CD4-positive, CD25-positive, alpha-beta regulatory T cell (primary cell): ENCODE measurements around the gene COX18. TPM values are rescaled to one million over a fixed set of nuclear protein-coding genes. Genes with fewer than 3 reads are reported as not detected.

Experiments used
- ATAC-seq, 2 donors: fragments of 150-1000 bp; cut with Tn5 transposase; one replicate each; pipeline ENCODE4 v1.10.0; 2021; ENCODE audit warnings: low read depth in 2 of 2, moderate number of reproducible peaks in 2 of 2, moderate library complexity in 1 of 2
- DNase-seq, 3 donors: peaks; one replicate each; pipeline versions ENCODE4 v3.0.0 to v3.0.0-alpha.2; 2012 to 2022; ENCODE audit warnings: mixed read lengths in 1 of 3
- H3K27ac ChIP-seq: one replicate; pipeline ENCODE4 v1.7.0; 2013; ENCODE audit warnings: mild to moderate bottlenecking, low read length; ENCODE audit not compliant: insufficient read depth, poor library complexity, severe bottlenecking
- H3K27me3 ChIP-seq: one replicate; pipeline ENCODE4 v1.7.0; 2013; ENCODE audit warnings: low read length; ENCODE audit not compliant: control insufficient read depth, insufficient read depth
- H3K36me3 ChIP-seq: one replicate; pipeline ENCODE4 v1.7.0; 2013; ENCODE audit warnings: mild to moderate bottlenecking, low read length, moderate library complexity; ENCODE audit not compliant: control insufficient read depth, insufficient read depth
- H3K4me1 ChIP-seq: 2 replicates; pipeline ENCODE4 v1.7.0; 2013; ENCODE audit warnings: mild to moderate bottlenecking, low read length; ENCODE audit not compliant: insufficient read depth, control insufficient read depth, poor library complexity, severe bottlenecking
- H3K4me3 ChIP-seq: one replicate; pipeline ENCODE4 v1.7.0; 2013; ENCODE audit warnings: low read depth, mild to moderate bottlenecking, low read length, moderate library complexity
- H3K9me3 ChIP-seq, 2 experiments: 1 replicate in 1 of 2; 2 replicates in 1 of 2; pipeline ENCODE4 v1.7.0; 2013; ENCODE audit warnings: low read length in 2 of 2, mild to moderate bottlenecking in 1 of 2, moderate library complexity in 1 of 2; ENCODE audit not compliant: control insufficient read depth in 2 of 2
- H3K27ac Mint-ChIP-seq, 3 donors: one replicate each; pipeline ENCODE4 v1.8.0; 2020 to 2022; ENCODE audit warnings: mild to moderate bottlenecking in 3 of 3, mixed read lengths in 3 of 3, moderate library complexity in 2 of 3
- H3K27me3 Mint-ChIP-seq: one replicate; pipeline ENCODE4 v1.8.0; 2022; ENCODE audit warnings: mild to moderate bottlenecking, mixed read lengths
- H3K36me3 Mint-ChIP-seq: one replicate; pipeline ENCODE4 v1.8.0; 2020; ENCODE audit warnings: mixed read lengths
- H3K4me1 Mint-ChIP-seq, 4 donors: one replicate each; pipeline ENCODE4 v1.8.0; 2020 to 2022; ENCODE audit warnings: mixed read lengths in 4 of 4, mild to moderate bottlenecking in 1 of 4
- H3K4me3 Mint-ChIP-seq, 4 donors: one replicate each; pipeline ENCODE4 v1.8.0; 2020 to 2022; ENCODE audit warnings: mild to moderate bottlenecking in 4 of 4, mixed read lengths in 4 of 4, moderate library complexity in 3 of 4
- H3K9me3 Mint-ChIP-seq, 7 donors: one replicate each; pipeline ENCODE4 v1.8.0; 2020 to 2022; ENCODE audit warnings: mixed read lengths in 7 of 7, mild to moderate bottlenecking in 3 of 7, moderate library complexity in 2 of 7
- polyA plus RNA-seq, 4 donors: library from polyadenylated mRNA; unstranded; fragments of 300-500 nt; fragmentation: Illumina TruSeq; gene quantifications; one replicate each; pipeline ENCODE4 v1.2.3, GENCODE V29; 2021
- total RNA-seq: library from RNA; stranded (reverse); gene quantifications from one replicate; pipeline ENCODE4 v1.2.3, GENCODE V29; 2022

Gene COX18
- total and polyA plus RNA-seq, 5 donors from 2014 or later: 4.5 to 9.2 (median 6.9) TPM

DNA sequence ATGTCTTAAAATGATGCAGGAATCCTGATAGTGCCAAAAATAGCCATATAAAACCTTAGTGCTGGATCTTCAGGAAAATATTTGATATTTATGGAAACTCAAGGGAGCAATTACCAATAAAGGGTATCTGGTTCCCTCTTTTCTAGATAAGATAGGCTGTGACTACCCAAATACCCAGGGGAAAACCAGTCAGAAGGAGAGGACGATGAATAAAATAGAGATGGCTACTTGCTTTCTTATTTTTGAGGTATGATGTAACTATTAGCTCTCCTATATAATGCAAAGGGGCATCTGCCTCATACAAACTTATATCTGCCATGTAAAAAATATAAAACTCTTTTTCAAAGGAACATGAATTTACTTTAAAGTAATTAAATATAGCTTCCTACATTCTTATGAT lies 23.4 kb upstream of the COX18 start:
- H3K27me3 ChIP-seq: no peaks in the 10 kb centered on the region
- H3K36me3 Mint-ChIP-seq: peaks cover 32% of the 10 kb centered on the region

GRCh38 chr4:73090738-73091137 lies 21.2 kb upstream of the COX18 start:
- DNase-seq: no peak
- Histone ChIP-seq H3K4me3 (no peak overlapping the region), H3K27ac (no peak overlapping the region), H3K27me3 (no peaks in the 10 kb centered on the region), H3K9me3 (no peaks in the 10 kb centered on the region), H3K36me3 (peaks cover 48% of the 10 kb centered on the region), H3K4me1 (peaks cover 4% of the 10 kb centered on the region)
- peak overlapping the region in 1 of 4 donors; percentile 44 for H3K4me3 Mint-ChIP-seq
- H3K4me1 Mint-ChIP-seq: peaks cover 10 to 25% (median 13%) of the 10 kb centered on the region in 4 donors
- H3K27me3 Mint-ChIP-seq: no peaks in the 10 kb centered on the region
- ATAC-seq: no peak
- peaks cover 31% of the 10 kb centered on the region for H3K36me3 Mint-ChIP-seq
- peak overlapping the region in 2 of 3 donors; percentile 17 to 75 for H3K27ac Mint-ChIP-seq
- H3K9me3 Mint-ChIP-seq: peaks cover 0 to 3% (median 0%) of the 10 kb centered on the region in 7 donors

More for the DNA sequence above, 23.4 kb upstream of the COX18 start:
- peak overlapping the region in 1 of 3 donors; percentile 14 for H3K27ac Mint-ChIP-seq
- Histone ChIP-seq H3K27ac (no peak overlapping the region), H3K9me3 (no peaks in the 10 kb centered on the region), H3K4me1 (no peaks in the 10 kb centered on the region), H3K36me3 (peaks cover 52% of the 10 kb centered on the region), H3K4me3 (no peak overlapping the region)
- H3K4me3 Mint-ChIP-seq: no peak overlapping the region
- no peak for ATAC-seq
- H3K9me3 Mint-ChIP-seq: peaks cover 0 to 3% (median 0%) of the 10 kb centered on the region in 7 donors
- DNase-seq: no peak
- peaks cover 3 to 16% (median 5%) of the 10 kb centered on the region in 4 donors for H3K4me1 Mint-ChIP-seq
- H3K27me3 Mint-ChIP-seq: no peaks in the 10 kb centered on the region

GRCh38 chr4:73087871-73088270 lies 18.4 kb upstream of the COX18 start:
- no peaks in the 10 kb centered on the region for H3K27me3 ChIP-seq
- Mint-ChIP-seq H3K4me1 (peaks cover 10 to 31% (median 13%) of the 10 kb centered on the region in 4 donors), H3K4me3 (peak overlapping the region in 1 of 4 donors; percentile 3), H3K27ac (peak overlapping the region in 2 of 3 donors; percentile 8 to 75), H3K9me3 (peaks cover 0 to 3% (median 0%) of the 10 kb centered on the region in 7 donors), H3K27me3 (no peaks in the 10 kb centered on the region), H3K36me3 (peaks cover 35% of the 10 kb centered on the region)
- peaks cover 7% of the 10 kb centered on the region for H3K4me1 ChIP-seq
- DNase-seq (no peak), ATAC-seq (no peak)
- H3K27ac ChIP-seq: no peak overlapping the region
- no peak overlapping the region for H3K4me3 ChIP-seq
- peaks cover 35% of the 10 kb centered on the region for H3K36me3 ChIP-seq
- no peaks in the 10 kb centered on the region for H3K9me3 ChIP-seq

DNA sequence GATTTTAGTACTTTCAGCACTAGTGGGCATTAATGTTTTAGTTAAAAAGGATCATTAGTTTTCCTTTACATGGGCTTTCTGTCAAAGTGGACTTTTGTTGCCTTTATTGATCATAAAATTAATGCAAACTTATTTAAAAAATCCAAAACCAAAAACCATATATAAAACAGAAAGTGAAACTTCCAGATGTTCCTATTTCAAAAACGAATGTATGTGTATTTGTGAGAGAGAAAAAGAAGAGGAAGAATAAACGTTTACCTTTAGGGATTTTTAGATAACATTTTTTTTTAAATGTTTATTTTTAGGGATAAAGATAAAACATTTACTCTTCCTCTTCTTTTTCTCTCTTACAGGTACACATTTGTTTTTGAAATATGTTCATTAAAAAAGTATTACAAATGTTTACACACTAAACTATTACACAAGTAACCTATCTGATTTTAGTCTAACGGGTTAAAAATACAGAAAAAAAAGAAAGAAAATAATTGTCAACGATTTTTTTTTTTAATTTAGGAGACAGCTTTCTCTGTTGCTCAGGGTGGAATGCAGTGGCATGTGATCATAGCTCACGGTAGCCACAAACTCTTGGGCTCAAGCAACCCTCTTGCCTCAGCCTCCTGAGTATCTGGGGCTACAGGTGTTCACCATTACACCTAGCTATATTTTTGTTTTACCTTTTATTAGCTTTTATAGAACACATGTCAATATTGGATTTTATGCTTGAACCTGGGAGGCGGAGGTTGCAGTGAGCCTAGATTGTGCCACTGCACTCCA lies 16.8 kb upstream of the COX18 start:
- H3K27me3 ChIP-seq: no peaks in the 10 kb centered on the region
- Mint-ChIP-seq H3K36me3 (peaks cover 31% of the 10 kb centered on the region), H3K27me3 (no peaks in the 10 kb centered on the region), H3K9me3 (peaks cover 0 to 2% (median 0%) of the 10 kb centered on the region in 7 donors), H3K27ac (peak overlapping the region in 2 of 3 donors; percentile 51 to 75), H3K4me3 (peak overlapping the region in 3 of 4 donors; percentile 15 to 74 (median 61)), H3K4me1 (peaks cover 10 to 26% (median 14%) of the 10 kb centered on the region in 4 donors)
- H3K36me3 ChIP-seq: peaks cover 31% of the 10 kb centered on the region
- peak overlapping the region; percentile 65 for H3K27ac ChIP-seq
- no peaks in the 10 kb centered on the region for H3K9me3 ChIP-seq
- ATAC-seq: no peak
- H3K4me1 ChIP-seq: peaks cover 7% of the 10 kb centered on the region
- DNase-seq: peak in 1 of 3 donors; percentile 30
- peak overlapping the region; percentile 89 for H3K4me3 ChIP-seq

DNA sequence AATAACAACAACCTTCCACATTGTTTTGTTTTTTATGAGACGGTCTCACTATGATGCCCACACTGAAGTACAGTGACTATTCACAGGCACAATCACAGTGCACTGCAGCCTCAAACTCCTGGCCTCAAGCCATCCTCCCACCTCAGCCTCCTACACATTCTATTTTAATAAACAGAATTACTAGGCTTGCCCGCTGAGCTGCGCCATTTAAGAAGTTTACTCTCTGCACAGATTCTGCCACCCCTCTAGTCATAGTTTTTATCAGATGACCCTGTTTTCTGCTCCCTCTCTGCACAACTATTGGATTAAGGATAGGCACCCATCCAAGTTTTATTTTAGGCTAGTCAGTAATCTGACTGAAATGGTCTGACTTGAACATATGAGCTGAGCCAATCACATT lies 11.3 kb upstream of the COX18 start:
- H3K9me3 Mint-ChIP-seq: no peaks in the 10 kb centered on the region
- Histone ChIP-seq H3K27ac (no peak overlapping the region), H3K4me1 (peaks cover 3% of the 10 kb centered on the region), H3K27me3 (no peaks in the 10 kb centered on the region), H3K9me3 (no peaks in the 10 kb centered on the region), H3K36me3 (peaks cover 57% of the 10 kb centered on the region), H3K4me3 (no peak overlapping the region)
- H3K36me3 Mint-ChIP-seq: peaks cover 38% of the 10 kb centered on the region
- no peak overlapping the region for H3K4me3 Mint-ChIP-seq
- peak overlapping the region in 2 of 3 donors; percentile 80 to 85 for H3K27ac Mint-ChIP-seq
- no peak for DNase-seq
- H3K4me1 Mint-ChIP-seq: peaks cover 10 to 19% (median 11%) of the 10 kb centered on the region in 4 donors
- H3K27me3 Mint-ChIP-seq: no peaks in the 10 kb centered on the region
- no peak for ATAC-seq

- peaks cover 27% of the 10 kb centered on the region for H3K36me3 Mint-ChIP-seq
- H3K27me3 Mint-ChIP-seq: no peaks in the 10 kb centered on the region
- Histone ChIP-seq H3K27ac (no peak overlapping the region), H3K9me3 (no peaks in the 10 kb centered on the region), H3K4me3 (no peak overlapping the region), H3K36me3 (peaks cover 44% of the 10 kb centered on the region), H3K27me3 (no peaks in the 10 kb centered on the region), H3K4me1 (no peaks in the 10 kb centered on the region)
- H3K27ac Mint-ChIP-seq: no peak overlapping the region
- peaks cover 5 to 9% (median 7%) of the 10 kb centered on the region in 4 donors for H3K4me1 Mint-ChIP-seq
- ATAC-seq: no peak
- H3K4me3 Mint-ChIP-seq: no peak overlapping the region
- no peak for DNase-seq
- H3K9me3 Mint-ChIP-seq: no peaks in the 10 kb centered on the region
Measured at GRCh38 chr4:73075832-73076231, 6.3 kb upstream of the COX18 start.

DNA sequence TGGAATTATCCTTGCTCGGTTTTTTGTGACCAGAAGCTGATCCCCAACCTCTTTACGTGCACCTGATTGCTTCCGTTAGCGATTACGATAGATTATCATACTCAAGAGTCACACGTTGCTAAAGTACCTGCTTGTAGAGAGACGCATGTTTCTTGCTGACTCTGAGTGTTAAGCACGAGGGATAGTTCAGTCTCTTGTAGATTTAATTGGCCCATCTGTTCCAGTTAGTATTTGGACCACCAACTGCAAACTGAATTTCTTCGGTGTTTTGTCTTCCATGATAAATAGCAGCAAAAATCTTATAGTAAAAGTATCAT lies 516 bp upstream of the COX18 start:
- H3K27ac ChIP-seq: peak overlapping the region; percentile 99
- H3K27me3 ChIP-seq: no peaks in the 10 kb centered on the region
- no peaks in the 10 kb centered on the region for H3K9me3 Mint-ChIP-seq
- H3K4me3 Mint-ChIP-seq: peak overlapping the region; percentile 84 to 90 (median 88)
- peak overlapping the region; percentile 98 for H3K4me3 ChIP-seq
- no peaks in the 10 kb centered on the region for H3K9me3 ChIP-seq
- no peak for DNase-seq
- H3K27me3 Mint-ChIP-seq: no peaks in the 10 kb centered on the region
- H3K27ac Mint-ChIP-seq: peak overlapping the region; percentile 96 to 100 (median 98)
- peaks cover 3% of the 10 kb centered on the region for H3K36me3 Mint-ChIP-seq
- ATAC-seq: peak in 1 of 2 donors; percentile 1
- peaks cover 4% of the 10 kb centered on the region for H3K36me3 ChIP-seq
- peaks cover 18 to 41% (median 33%) of the 10 kb centered on the region in 4 donors for H3K4me1 Mint-ChIP-seq
- peaks cover 33% of the 10 kb centered on the region for H3K4me1 ChIP-seq
